Fibroblast of skin of left quadriceps (primary cell): ENCODE data around the gene BLCAP.
"Not testable (repeated sequence)": the region's sequence is repeated elsewhere in the genome, so short reads cannot be mapped to it uniquely, and the experiment has no call there.

ENCODE experiments used
- DNase-seq, 2 experiments: peaks; one replicate each; pipeline ENCODE4 v3.0.0-alpha.2; 2013; ENCODE audit warnings: low read depth in 2 of 2

The BLCAP gene

GRCh38 chr20:37484331-37484730, 43.3 kb downstream of the BLCAP start:
- no peak for DNase-seq

GRCh38 chr20:37481610-37482009, 46.1 kb downstream of the BLCAP start:
- DNase-seq, result no peak

- no peak for DNase-seq
Observed at GRCh38 chr20:37480919-37481318, 46.8 kb downstream of the BLCAP start.

GRCh38 chr20:37479925-37480691, 47.6 kb downstream of the BLCAP start:
- DNase-seq, result no peak

GRCh38 chr20:37479266-37479665, 48.4 kb downstream of the BLCAP start:
- DNase-seq, result no peak

- DNase-seq, result no peak
Observed at GRCh38 chr20:37477041-37477440, 50.6 kb downstream of the BLCAP start.

- DNase-seq, result no peak
Observed at GRCh38 chr20:37475252-37475651, 52.4 kb downstream of the BLCAP start.

GRCh38 chr20:37474386-37474785, 53.3 kb downstream of the BLCAP start:
- DNase-seq, result no peak

GRCh38 chr20:37473249-37474000, 54.3 kb downstream of the BLCAP start:
- DNase-seq, result no peak

GRCh38 chr20:37472435-37472834, 55.2 kb downstream of the BLCAP start:
- DNase-seq, result not testable (repeated sequence)

GRCh38 chr20:37471741-37472235, 55.9 kb downstream of the BLCAP start:
- no peak for DNase-seq

GRCh38 chr20:37470190-37470589, 57.5 kb downstream of the BLCAP start:
- not testable (repeated sequence) for DNase-seq

GRCh38 chr20:37469531-37469930, 58.1 kb downstream of the BLCAP start:
- no peak for DNase-seq

GRCh38 chr20:37468886-37469285, 58.8 kb downstream of the BLCAP start:
- DNase-seq, result no peak
